Measurements from ENCODE around the gene USP31.
A peak's percentile ranks its signal among the peaks of the same experiment; 100 is the strongest.

USP31 gene

GRCh38 chr16:23064639-23065038, 84.6 kb downstream of the USP31 start:
- no peak for DNase-seq (ENCODE audit: low read depth, low spot score)

GRCh38 chr16:23062524-23062923, 86.7 kb downstream of the USP31 start:
- no peak for DNase-seq (ENCODE audit: low read depth, low spot score)

- DNase-seq (ENCODE audit: low read depth, low spot score): no peak
Measured at GRCh38 chr16:23061669-23062068, 87.6 kb downstream of the USP31 start.

GRCh38 chr16:23060458-23061320, 88.6 kb downstream of the USP31 start:
- peak; percentile 47 for DNase-seq (ENCODE audit: low read depth, low spot score)

GRCh38 chr16:23059433-23059832, 89.8 kb downstream of the USP31 start:
- DNase-seq (ENCODE audit: low read depth, low spot score): no peak

GRCh38 chr16:23058576-23058975, 90.7 kb downstream of the USP31 start:
- DNase-seq (ENCODE audit: low read depth, low spot score): no peak

- no peak for DNase-seq (ENCODE audit: low read depth, low spot score)
Measured at GRCh38 chr16:23057013-23057596, 92.1 kb downstream of the USP31 start.

GRCh38 chr16:23055481-23055880, 93.8 kb downstream of the USP31 start:
- DNase-seq (ENCODE audit: low read depth, low spot score): no peak

GRCh38 chr16:23052908-23053580, 96.2 kb downstream of the USP31 start:
- DNase-seq (ENCODE audit: low read depth, low spot score): no peak

GRCh38 chr16:23052221-23052620, 97.0 kb downstream of the USP31 start:
- no peak for DNase-seq (ENCODE audit: low read depth, low spot score)

GRCh38 chr16:23051587-23051986, 97.7 kb downstream of the USP31 start:
- DNase-seq (ENCODE audit: low read depth, low spot score): no peak

- no peak for DNase-seq (ENCODE audit: low read depth, low spot score)
Measured at GRCh38 chr16:23048164-23048563, 101.1 kb downstream of the USP31 start.

- no peak for DNase-seq (ENCODE audit: low read depth, low spot score)
Measured at GRCh38 chr16:23045025-23045424, 104.2 kb downstream of the USP31 start.

- DNase-seq (ENCODE audit: low read depth, low spot score): no peak
Measured at GRCh38 chr16:23040246-23040645, 109.0 kb downstream of the USP31 start.

GRCh38 chr16:23039118-23039517, 110.1 kb downstream of the USP31 start:
- no peak for DNase-seq (ENCODE audit: low read depth, low spot score)

- no peak for DNase-seq (ENCODE audit: low read depth, low spot score)
Measured at GRCh38 chr16:23035240-23035639, 114.0 kb downstream of the USP31 start.

GRCh38 chr16:23031508-23032098, 117.6 kb downstream of the USP31 start:
- peak; percentile 5 for DNase-seq (ENCODE audit: low read depth, low spot score)

- no peak for DNase-seq (ENCODE audit: low read depth, low spot score)
Measured at GRCh38 chr16:23029733-23030420, 119.4 kb downstream of the USP31 start.

- DNase-seq (ENCODE audit: low read depth, low spot score): no peak
Measured at GRCh38 chr16:23027386-23027785, 121.9 kb downstream of the USP31 start.

GRCh38 chr16:23026784-23027362, 122.4 kb downstream of the USP31 start:
- DNase-seq (ENCODE audit: low read depth, low spot score): peak; percentile 61

- no peak for DNase-seq (ENCODE audit: low read depth, low spot score)
Measured at GRCh38 chr16:23025692-23026307, 123.5 kb downstream of the USP31 start.

All from ELF-1 (cell line).